Colonic mucosa (tissue), 4 donors: ENCODE data around the gene SLC24A3. TPM values are rescaled to one million over a fixed set of nuclear protein-coding genes. Genes with fewer than 3 reads are reported as not detected.

Experiments
- DNase-seq: peaks from one replicate; pipeline ENCODE4 v3.0.0-alpha.2; 2020
- H3K27ac ChIP-seq: fragments of 200-600 bp; one replicate; pipeline ENCODE4 v1.8.0; 2021
- H3K27me3 ChIP-seq: fragments of 200-600 bp; one replicate; pipeline ENCODE4 v1.8.0; 2021
- H3K36me3 ChIP-seq: fragments of 200-600 bp; one replicate; pipeline ENCODE4 v1.8.0; 2021
- H3K4me1 ChIP-seq: fragments of 200-600 bp; one replicate; pipeline ENCODE4 v1.8.0; 2021; ENCODE audit warnings: mild to moderate bottlenecking
- H3K4me3 ChIP-seq: fragments of 200-600 bp; one replicate; pipeline ENCODE4 v1.8.0; 2021
- H3K9ac ChIP-seq, 2 donors: one replicate each; pipeline ENCODE4 v1.7.0; 2013; ENCODE audit warnings: control low read depth in 2 of 2, low read depth in 2 of 2, low read length in 2 of 2
- H3K9me3 ChIP-seq: fragments of 200-600 bp; one replicate; pipeline ENCODE4 v1.8.0; 2021
- intact Hi-C: fragments of 100-400 bp; cut with DNase I; formaldehyde crosslinking; loops from one replicate; pipeline ENCODE4 v1.14.1; 2022
- total RNA-seq, 2 donors: library from RNA; stranded (reverse); fragmentation: NEBNext Ultra II Directional in 1 of 2; extraction: Animal tissue kit (Norgen Biotek cat#: 25700) in 1 of 2; gene quantifications; one replicate each; pipeline ENCODE4 v1.2.1, GENCODE V29; 2021
- TF ChIP-seq, protein P1 (sequence below): fragments of 200-600 bp; IDR thresholded peaks from one replicate; pipeline ENCODE4 v1.8.0; 2022; ENCODE audit warnings: antibody characterized with exemption, mild to moderate bottlenecking
- donor health status: healthy.
- donor health status: DM: no; HTN: no; CAD: no.
- donor health status: DM: no; HTN: no; CAD: no.

Gene SLC24A3
- total RNA-seq, 2 donors from 2014 or later: 3.6 to 6.6 TPM

GRCh38 chr20:19426356-19426755, 213.9 kb downstream of the SLC24A3 start:
- Histone ChIP-seq H3K9ac (no peak overlapping the region), H3K27ac (no peak overlapping the region), H3K36me3 (no peaks in the 10 kb centered on the region), H3K27me3 (no peaks in the 10 kb centered on the region), H3K9me3 (no peaks in the 10 kb centered on the region), H3K4me1 (no peaks in the 10 kb centered on the region), H3K4me3 (no peak overlapping the region)
- intact Hi-C loops: no loop called here
- TF ChIP-seq, protein P1, sequence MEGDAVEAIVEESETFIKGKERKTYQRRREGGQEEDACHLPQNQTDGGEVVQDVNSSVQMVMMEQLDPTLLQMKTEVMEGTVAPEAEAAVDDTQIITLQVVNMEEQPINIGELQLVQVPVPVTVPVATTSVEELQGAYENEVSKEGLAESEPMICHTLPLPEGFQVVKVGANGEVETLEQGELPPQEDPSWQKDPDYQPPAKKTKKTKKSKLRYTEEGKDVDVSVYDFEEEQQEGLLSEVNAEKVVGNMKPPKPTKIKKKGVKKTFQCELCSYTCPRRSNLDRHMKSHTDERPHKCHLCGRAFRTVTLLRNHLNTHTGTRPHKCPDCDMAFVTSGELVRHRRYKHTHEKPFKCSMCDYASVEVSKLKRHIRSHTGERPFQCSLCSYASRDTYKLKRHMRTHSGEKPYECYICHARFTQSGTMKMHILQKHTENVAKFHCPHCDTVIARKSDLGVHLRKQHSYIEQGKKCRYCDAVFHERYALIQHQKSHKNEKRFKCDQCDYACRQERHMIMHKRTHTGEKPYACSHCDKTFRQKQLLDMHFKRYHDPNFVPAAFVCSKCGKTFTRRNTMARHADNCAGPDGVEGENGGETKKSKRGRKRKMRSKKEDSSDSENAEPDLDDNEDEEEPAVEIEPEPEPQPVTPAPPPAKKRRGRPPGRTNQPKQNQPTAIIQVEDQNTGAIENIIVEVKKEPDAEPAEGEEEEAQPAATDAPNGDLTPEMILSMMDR: no peak
- DNase-seq: no peak

- Histone ChIP-seq H3K9ac (no peak overlapping the region), H3K36me3 (no peaks in the 10 kb centered on the region), H3K4me3 (no peak overlapping the region), H3K27ac (no peak overlapping the region), H3K9me3 (no peaks in the 10 kb centered on the region), H3K27me3 (no peaks in the 10 kb centered on the region), H3K4me1 (no peaks in the 10 kb centered on the region)
- DNase-seq: no peak
- TF ChIP-seq, protein P1: no peak
- intact Hi-C loops: no loop called here
Observed at GRCh38 chr20:19427480-19427879, 215.0 kb downstream of the SLC24A3 start.

- intact Hi-C loops: no loop called here
- no peak overlapping the region for H3K27ac ChIP-seq
Observed at GRCh38 chr20:19427913-19428312, 215.5 kb downstream of the SLC24A3 start.

GRCh38 chr20:19428324-19428723, 215.9 kb downstream of the SLC24A3 start:
- H3K9ac ChIP-seq: no peak overlapping the region
- intact Hi-C loops: no loop called here
- no peaks in the 10 kb centered on the region for H3K27me3 ChIP-seq
- no peaks in the 10 kb centered on the region for H3K9me3 ChIP-seq
- TF ChIP-seq, protein P1: no peak
- H3K36me3 ChIP-seq: no peaks in the 10 kb centered on the region
- no peaks in the 10 kb centered on the region for H3K4me1 ChIP-seq
- no peak overlapping the region for H3K27ac ChIP-seq
- DNase-seq: no peak
- no peak overlapping the region for H3K4me3 ChIP-seq

More at GRCh38 chr20:19427913-19428312, 215.5 kb downstream of the SLC24A3 start:
- Histone ChIP-seq H3K4me1 (no peaks in the 10 kb centered on the region), H3K9ac (no peak overlapping the region), H3K9me3 (no peaks in the 10 kb centered on the region), H3K36me3 (no peaks in the 10 kb centered on the region), H3K27me3 (no peaks in the 10 kb centered on the region), H3K4me3 (no peak overlapping the region)
- TF ChIP-seq, protein P1: no peak
- DNase-seq: no peak

DNA sequence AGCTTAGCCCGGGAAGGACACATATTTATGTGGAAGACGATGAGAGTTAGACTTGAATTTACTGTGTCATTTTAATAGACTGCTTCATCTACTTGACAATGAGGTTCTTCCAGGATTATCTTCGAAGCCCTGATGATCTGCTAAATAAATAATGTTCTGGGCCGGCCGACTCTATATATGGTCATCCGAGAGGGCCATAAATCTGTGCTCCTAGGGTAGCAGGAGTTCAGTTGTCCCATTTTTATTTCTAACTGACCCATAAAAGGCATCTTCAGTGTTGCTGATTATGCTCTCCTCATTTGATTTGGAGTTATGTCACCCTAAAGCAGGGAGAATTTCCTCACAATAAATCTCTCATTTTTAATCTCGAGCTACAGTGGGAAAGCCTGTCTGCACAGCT, 217.1 kb downstream of the SLC24A3 start:
- no peaks in the 10 kb centered on the region for H3K36me3 ChIP-seq
- TF ChIP-seq, protein P1: no peak
- H3K27ac ChIP-seq: no peak overlapping the region
- intact Hi-C loops: no loop called here
- no peak overlapping the region for H3K9ac ChIP-seq
- no peaks in the 10 kb centered on the region for H3K9me3 ChIP-seq
- no peaks in the 10 kb centered on the region for H3K27me3 ChIP-seq
- H3K4me1 ChIP-seq: no peaks in the 10 kb centered on the region
- H3K4me3 ChIP-seq: no peak overlapping the region
- DNase-seq: no peak
